HG03469 (cell line): ENCODE data around the gene DSCAML1.

Experiments
- ATAC-seq: cut with Tn5 transposase; IDR thresholded peaks from one replicate; pipeline ENCODE4 v1.9.1; 2021; ENCODE audit warnings: mild to moderate bottlenecking, moderate library complexity, moderate number of reproducible peaks; ENCODE audit not compliant: unreplicated experiment

DSCAML1 gene

DNA sequence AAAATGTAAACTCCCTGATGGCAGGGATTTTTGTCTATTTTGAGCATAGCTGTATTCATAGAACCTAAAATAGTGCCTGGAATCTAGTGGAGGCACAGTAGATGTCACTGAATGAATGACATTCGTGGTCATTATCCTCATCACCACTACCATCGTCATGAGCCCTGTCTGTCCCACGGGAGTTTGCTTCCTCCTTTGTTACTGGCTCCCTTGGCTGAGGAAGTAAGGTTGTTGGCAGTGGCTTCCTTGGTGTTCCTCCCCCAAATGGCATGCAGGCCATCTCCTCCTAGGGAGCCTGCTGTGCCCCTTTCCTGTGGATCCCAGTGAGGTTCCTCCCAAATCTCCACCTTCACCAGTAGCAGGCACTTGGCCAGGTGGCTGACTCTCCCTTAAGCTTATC is 286.4 kb downstream of the DSCAML1 start:
- ATAC-seq: no peak

DNA sequence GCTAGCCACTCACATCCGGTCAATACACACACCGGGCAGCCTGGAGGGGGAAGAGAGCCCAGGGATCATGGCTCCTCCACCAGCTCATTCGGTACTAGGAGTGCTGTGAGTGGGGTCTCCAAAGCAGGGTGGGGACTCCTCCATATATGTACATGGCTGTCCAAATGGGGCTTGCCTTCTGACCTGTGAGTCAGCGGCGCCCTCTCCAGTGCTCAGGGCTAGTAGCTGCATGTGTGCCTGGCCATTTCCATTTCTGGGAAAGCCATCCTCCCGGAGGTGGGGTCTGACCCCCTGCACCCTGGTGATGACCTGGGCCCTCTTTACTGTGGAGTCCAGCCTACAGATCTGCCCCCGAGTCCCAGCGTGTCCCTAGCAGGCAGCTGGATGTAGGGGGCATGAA is 287.5 kb downstream of the DSCAML1 start:
- ATAC-seq: no peak

DNA sequence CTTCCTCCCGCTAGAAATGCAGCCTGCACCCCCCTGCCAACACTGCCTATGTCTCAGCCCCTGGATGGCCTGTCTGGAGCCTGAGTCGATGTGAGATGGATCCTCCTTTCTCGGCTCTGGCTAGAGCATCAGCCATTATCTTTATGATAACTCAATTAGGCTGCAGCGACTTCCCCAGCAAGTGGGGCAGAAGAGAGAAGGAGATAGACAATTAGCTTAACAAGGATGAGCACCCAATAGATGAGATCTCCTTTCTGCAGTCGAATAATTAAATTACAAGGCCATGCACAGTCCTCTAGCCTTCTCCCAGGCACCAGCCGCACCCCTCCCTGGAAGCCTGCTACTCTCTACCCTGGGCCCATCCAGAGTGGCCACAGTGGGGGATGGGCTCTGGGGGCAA is 290.0 kb downstream of the DSCAML1 start:
- ATAC-seq: no peak

DNA sequence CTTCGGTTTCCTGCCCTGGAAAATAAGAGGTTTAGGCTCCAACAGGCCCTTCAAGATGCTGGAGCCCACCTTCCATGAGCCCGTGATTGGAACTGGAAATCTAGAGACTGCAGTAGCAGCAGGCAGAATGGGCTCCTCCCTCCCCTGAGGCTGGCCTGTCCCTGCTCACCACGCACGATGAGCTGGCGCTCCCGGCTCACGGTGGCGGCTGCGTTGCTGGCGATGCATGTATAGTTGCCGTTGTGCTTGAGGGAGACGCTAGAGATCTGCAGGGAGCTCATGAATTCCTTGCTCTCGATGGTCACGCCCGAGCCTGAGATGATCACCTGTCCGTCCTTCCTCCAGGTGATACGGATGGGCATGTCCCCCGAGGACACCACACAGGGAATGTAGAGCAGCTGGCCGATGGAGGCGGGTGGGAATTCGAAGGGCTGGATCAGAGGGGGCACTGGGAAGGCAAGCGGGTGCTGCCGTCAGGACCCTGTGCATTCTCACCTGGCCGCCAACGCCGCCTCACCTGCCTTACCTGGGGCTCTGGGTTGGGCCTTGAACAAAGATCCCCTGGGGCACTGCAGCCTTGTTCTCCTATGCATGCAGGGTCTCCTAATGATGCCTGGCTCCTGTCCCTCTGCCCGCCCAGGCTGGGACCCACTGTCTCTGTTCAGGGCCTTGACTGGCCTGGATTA is 291.6 kb downstream of the DSCAML1 start:
- ATAC-seq: no peak

DNA sequence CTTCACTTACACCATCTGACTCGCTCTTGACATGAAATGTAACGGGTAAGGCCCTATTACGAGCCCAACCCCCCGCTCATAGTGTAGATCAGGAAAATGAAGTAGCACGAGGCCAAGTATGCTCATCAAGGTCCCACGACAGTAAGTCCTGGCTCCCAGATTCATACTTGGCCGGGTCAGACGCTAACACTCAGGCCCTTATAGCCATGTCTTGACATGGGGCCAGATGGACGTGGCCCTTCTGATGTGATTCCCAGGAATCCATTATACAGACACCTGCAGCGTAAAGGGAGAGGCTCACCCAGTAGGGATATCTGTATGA is 294.3 kb downstream of the DSCAML1 start:
- no peak for ATAC-seq

DNA sequence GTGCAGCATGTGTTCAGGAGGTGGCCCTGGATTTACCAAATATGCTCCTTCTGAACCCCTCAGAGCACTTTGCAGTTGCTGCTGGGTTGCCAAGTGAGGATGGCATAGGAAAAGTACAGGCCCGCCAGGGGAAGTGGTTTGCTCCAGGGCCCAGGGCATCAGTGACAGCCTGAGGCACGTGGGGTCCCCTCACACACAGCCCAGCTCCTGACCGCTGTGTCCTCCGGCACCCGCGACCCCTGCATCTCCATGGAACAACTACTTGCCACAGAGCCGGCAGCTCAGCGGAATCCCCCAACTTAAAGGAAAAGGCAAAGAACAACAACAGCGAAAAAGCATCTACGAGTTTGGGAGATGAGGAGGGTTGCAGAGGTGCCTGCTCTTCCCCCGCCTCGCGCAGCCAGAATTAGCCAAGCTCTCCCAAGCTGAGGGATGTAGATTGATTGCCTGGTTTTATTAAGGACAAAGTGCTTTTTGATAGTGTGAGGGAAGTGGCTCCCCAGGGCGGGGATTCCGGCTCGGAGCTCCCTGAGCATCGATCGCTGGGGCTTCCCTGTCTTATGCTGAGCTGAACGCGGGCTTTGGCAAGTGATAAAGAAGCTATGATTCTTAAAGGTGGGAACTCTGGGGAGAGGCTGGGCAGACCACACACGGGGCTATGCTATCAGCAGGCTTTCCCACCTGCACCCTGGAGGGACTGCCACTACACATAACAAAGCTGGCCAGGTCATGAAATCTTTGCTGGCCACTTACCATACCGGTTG is 294.8 kb downstream of the DSCAML1 start:
- ATAC-seq: no peak

DNA sequence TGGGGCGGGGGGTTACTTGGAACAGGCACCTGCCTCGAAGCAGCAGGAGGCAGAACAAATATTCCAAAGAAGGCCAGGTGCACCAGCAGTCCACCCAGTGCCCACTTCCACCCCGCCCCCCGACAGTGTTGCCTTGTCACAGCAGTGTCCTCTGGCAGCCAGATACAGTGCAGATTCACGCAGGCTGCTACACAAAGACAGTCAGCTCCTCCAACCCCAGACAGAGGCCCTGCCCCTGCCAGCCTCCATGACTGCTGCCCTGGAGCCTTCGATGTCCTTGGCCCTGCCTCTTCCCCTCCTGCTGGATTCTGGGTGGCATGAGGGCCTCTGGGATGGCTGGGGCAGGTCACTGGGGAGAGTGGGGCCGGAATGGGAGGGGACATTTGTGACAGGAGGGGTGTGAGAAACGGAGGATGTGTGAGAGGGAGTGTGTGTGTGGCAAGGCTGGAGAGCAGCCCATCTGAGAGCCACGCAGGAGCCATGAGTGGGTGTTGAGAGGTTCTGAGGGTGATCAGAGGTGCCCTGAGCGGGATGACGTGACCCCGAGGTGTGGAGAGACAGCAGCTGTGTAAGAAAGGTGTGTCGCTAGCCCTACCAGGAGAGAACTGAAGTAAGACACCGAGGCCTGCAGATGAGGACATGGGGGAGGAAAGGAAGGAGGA is 295.6 kb downstream of the DSCAML1 start:
- no peak for ATAC-seq

- no peak for ATAC-seq
These were observed 298.2 kb downstream of the DSCAML1 start for GRCh38 chr11:117498791-117499190.

DNA sequence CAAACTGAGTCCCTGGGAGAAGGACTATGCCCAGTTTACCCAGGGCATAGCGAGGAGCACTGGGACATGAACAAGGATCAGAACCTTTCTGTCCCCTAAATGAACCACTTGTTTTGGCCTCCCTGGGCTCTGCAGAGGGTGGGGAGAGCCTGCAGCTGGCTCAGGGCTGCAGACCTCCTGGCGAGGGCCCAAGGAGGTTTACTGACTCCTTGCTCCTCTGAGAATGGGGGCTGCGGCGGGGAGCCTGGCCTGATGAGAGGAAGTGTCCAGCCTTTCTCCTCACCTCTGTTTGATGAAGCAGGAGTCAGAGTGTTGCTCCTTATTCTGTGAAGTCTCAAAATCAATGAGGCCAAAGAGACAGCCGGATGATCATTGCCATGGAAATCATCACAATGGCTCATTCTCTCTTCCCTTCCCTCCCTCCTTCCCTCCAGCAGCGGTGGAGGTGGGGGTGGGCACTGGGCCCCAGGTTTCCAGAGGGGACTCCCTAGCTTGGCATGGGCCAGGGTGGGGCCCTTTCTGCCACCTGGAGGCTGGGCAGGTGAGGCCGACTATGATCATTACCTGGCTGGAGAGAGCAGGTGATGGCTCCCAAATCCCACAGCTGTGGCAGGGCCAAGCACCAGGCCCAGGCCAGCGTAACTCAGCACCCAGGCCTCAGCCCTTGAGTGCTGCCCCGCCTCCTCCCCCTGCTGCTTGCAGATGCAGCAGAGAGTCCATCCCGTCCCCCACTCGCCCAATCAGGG is 299.6 kb downstream of the DSCAML1 start:
- no peak for ATAC-seq

GRCh38 chr11:117495357-117495756 is 301.7 kb downstream of the DSCAML1 start:
- ATAC-seq: no peak

DNA sequence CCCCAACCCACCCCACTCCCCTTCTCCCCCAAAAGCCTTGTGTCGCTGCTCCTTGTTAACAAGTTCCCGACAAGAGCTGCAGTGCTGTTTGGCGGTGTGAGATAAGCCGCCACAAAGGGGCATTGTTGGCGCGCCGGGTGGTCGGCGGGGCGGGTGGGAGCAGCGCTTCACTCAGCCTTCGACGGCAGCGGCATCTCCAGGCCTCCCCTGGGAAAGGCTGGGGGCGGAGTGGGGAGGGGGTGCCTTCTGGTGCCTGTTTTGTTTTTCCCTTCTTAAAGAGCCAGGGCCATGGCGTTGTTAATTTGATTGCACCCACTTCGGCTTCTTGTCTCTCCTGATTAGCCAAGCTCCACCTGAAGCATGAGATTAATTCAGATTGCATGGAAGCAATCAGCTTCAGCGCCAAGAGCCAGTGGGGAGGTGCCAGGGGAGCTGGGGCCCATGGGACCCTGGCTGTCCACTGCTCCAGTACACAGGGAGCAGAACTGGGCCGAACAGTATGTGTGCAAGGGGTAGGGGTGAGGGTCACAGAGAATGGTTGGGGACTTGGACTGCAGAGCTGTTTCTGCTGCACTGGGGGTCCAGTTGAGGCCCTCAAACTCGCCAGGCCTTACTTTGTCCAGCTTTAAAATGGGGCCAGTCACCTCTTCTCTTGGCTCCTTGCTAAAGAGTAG is 304.3 kb downstream of the DSCAML1 start:
- no peak for ATAC-seq

GRCh38 chr11:117490911-117491310 is 306.1 kb downstream of the DSCAML1 start:
- no peak for ATAC-seq

DNA sequence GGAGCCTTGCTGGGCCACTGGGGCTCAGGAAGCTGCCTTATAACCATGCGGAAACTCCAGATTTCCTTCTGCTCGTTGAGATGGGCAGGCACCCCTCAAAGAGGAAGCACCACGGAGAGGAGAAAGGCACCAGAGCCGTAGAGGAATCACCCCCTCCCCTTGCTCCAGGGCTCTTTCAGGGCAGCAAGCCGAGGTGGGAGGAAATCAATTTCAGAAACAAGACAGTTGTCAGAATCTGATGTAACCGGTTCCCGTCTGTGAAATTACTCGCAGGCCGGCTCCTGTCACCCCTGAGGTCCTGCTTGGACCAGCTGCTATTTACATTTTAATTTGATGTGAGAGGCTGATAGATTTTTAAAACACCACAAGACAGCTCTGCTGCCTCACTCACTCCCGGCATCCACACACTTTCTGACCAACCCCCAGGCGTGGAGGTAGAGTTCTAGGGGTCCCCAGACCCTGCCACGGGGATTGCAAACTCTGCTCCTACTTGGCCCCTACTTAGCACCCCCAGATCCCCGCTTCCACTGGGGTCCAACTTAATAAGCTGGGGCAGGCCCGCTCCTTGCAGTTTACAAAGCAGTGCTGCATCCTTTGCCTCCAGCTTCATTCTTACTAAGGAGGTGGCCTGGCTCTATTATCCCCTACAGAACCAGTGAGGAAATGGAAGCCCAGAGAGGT is 306.9 kb downstream of the DSCAML1 start:
- no peak for ATAC-seq

- no peak for ATAC-seq
These were observed 307.7 kb downstream of the DSCAML1 start for GRCh38 chr11:117488996-117489952.

DNA sequence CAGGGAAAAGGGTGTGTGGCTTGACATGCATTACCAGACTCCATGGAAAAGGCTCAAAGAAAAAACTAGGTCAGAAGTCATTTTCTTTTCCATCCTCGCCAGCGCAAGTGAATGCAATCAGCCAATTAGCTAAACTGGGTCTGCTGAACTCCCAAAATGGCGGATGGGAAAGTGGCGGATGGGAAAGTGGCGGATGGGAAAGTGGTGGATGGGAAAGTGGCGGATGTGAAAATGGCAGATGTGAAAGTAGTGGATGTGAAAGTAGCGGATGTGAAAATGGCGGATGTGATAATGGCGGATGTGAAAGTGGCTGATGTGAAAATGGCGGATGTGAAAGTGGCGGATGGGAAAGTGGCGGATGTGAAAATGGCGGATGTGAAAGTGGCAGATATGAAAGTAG is 311.0 kb downstream of the DSCAML1 start:
- no peak for ATAC-seq

DNA sequence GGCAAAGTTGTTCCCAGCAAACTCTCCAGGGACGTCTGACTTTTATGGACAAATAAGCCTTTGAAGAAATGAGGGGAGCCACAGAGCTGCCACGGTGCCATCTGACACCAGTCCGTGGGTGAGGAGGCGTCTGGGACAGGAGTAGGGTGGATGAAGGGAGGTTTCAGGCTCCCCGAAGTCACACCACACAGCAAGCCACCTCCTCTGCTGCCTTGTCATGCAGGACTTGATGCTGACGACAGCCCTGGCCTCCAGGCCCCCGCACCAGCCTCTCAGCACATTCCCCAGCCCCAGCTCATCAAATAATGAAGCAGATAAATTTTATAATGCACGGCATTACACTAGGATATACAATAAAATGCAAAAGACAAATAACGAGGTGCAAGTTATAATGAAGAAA is 312.9 kb downstream of the DSCAML1 start:
- ATAC-seq: no peak

DNA sequence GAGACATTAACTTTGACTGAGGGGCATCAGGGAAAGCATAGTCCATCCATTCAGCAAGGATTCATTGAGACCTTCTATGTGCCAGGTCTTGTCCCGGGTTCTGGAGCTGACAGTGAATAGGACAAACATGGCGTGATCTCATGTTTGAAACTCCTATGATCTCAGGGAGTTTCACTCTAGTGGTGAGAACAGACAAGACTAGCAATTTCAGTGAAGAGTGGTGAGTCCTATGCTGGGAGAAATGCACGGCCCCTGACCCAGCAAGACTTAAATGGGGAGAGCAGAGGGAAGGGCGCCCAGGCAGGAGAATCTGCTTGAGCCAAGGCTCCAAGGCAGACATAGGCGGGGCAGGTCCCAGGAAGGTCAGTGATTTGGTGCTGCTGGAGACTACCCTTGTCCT is 313.6 kb downstream of the DSCAML1 start:
- ATAC-seq: no peak

DNA sequence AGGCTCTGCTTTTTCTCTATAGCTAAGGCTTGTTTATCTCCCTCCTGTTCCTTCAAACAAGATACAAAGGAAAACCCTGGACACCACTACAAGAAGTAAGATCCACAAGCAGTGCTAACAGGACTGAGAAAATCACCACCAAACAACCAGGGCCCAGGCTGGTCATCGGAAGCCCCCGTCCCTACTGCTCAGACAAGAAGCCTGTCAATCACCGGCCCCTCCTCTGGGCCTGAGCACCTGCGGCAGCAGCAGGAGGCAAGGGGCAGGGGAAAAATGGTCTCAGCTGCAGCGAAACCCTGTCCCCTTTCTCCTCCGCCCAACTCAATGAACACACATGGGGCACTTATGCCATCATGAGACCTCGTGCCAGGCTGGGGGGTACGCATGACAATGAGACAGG is 314.1 kb downstream of the DSCAML1 start:
- ATAC-seq: no peak

- no peak for ATAC-seq
These were observed 315.1 kb downstream of the DSCAML1 start for GRCh38 chr11:117481885-117482284.
